ENCODE data around the gene ADGRL2.
"Not testable (repeated sequence)": the region's sequence is repeated elsewhere in the genome, so short reads cannot be mapped to it uniquely, and the experiment has no call there.

Gene ADGRL2

GRCh38 chr1:81878538-81878937 is 77.8 kb downstream of the ADGRL2 start:
- Mint-ChIP-seq H3K4me1 (ENCODE audit: low read depth) (no peaks in the 10 kb centered on the region), H3K27me3 (no peaks in the 10 kb centered on the region), H3K9me3 (peaks cover 9% of the 10 kb centered on the region), H3K36me3 (ENCODE audit: low read depth) (no peaks in the 10 kb centered on the region), H3K27ac (no peak overlapping the region), H3K4me3 (no peak overlapping the region)
- intact Hi-C loops (cut with micrococcal nuclease) = no loop called here

- no peak overlapping the region for H3K4me3 Mint-ChIP-seq
These were observed 80.0 kb downstream of the ADGRL2 start for GRCh38 chr1:81880781-81881180.

GRCh38 chr1:81885291-81885690 is 84.6 kb downstream of the ADGRL2 start:
- intact Hi-C loops (cut with micrococcal nuclease) = no loop called here
- Mint-ChIP-seq H3K4me1 (ENCODE audit: low read depth) (no peaks in the 10 kb centered on the region), H3K4me3 (no peak overlapping the region), H3K27ac (no peak overlapping the region), H3K9me3 (peaks cover 16% of the 10 kb centered on the region), H3K36me3 (ENCODE audit: low read depth) (no peaks in the 10 kb centered on the region), H3K27me3 (no peaks in the 10 kb centered on the region)

More at GRCh38 chr1:81880781-81881180, 80.0 kb downstream of the ADGRL2 start:
- H3K36me3 Mint-ChIP-seq (ENCODE audit: low read depth) = no peaks in the 10 kb centered on the region
- H3K9me3 Mint-ChIP-seq = peaks cover 9% of the 10 kb centered on the region
- H3K27me3 Mint-ChIP-seq = no peaks in the 10 kb centered on the region
- intact Hi-C loops (cut with micrococcal nuclease) = no loop called here
- H3K27ac Mint-ChIP-seq = no peak overlapping the region
- no peaks in the 10 kb centered on the region for H3K4me1 Mint-ChIP-seq (ENCODE audit: low read depth)

- intact Hi-C loops (cut with micrococcal nuclease); H3K4me1 Mint-ChIP-seq (ENCODE audit: low read depth); H3K27me3 Mint-ChIP-seq: not testable (repeated sequence)
These were observed 85.6 kb downstream of the ADGRL2 start for GRCh38 chr1:81886292-81886691.

GRCh38 chr1:81887421-81888144 is 86.8 kb downstream of the ADGRL2 start:
- Mint-ChIP-seq H3K4me1 (ENCODE audit: low read depth) (no peaks in the 10 kb centered on the region), H3K4me3 (no peak overlapping the region), H3K27ac (no peak overlapping the region), H3K36me3 (ENCODE audit: low read depth) (no peaks in the 10 kb centered on the region), H3K27me3 (no peaks in the 10 kb centered on the region), H3K9me3 (peaks cover 8% of the 10 kb centered on the region)
- intact Hi-C loops (cut with micrococcal nuclease) = no loop called here

More at GRCh38 chr1:81886292-81886691, 85.6 kb downstream of the ADGRL2 start:
- H3K27ac Mint-ChIP-seq; H3K4me3 Mint-ChIP-seq; H3K36me3 Mint-ChIP-seq (ENCODE audit: low read depth): not testable (repeated sequence)
- H3K9me3 Mint-ChIP-seq = peaks cover 13% of the 10 kb centered on the region

DNA sequence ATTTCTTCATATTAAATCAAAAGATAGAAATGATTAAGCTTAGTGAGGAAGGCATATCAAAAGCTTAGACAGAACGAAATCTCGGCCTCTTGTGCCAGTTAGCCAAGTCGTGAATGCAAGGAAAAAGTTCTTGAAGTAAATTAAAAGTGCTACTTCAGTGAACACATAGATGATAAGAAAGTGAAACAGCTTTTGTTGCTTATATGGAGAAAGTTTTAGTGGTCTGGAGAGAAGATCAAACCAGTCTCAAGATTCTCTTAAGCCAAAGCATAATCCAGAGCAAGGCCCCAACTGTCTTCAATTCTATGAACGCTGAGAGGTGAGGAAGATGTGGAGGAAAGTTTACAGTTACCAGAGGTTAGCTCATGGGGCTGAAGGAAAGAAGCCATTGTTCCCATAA is 88.4 kb downstream of the ADGRL2 start:
- intact Hi-C loops (cut with micrococcal nuclease) = no loop called here
- no peak overlapping the region for H3K4me3 Mint-ChIP-seq
- peaks cover 8% of the 10 kb centered on the region for H3K9me3 Mint-ChIP-seq
- no peaks in the 10 kb centered on the region for H3K27me3 Mint-ChIP-seq
- no peaks in the 10 kb centered on the region for H3K36me3 Mint-ChIP-seq (ENCODE audit: low read depth)
- no peak overlapping the region for H3K27ac Mint-ChIP-seq
- H3K4me1 Mint-ChIP-seq (ENCODE audit: low read depth) = no peaks in the 10 kb centered on the region

GRCh38 chr1:81894867-81895266 is 94.1 kb downstream of the ADGRL2 start:
- Mint-ChIP-seq H3K36me3 (ENCODE audit: low read depth) (no peaks in the 10 kb centered on the region), H3K4me3 (no peak overlapping the region), H3K27ac (no peak overlapping the region), H3K27me3 (no peaks in the 10 kb centered on the region), H3K9me3 (peaks cover 2% of the 10 kb centered on the region), H3K4me1 (ENCODE audit: low read depth) (no peaks in the 10 kb centered on the region)
- intact Hi-C loops (cut with micrococcal nuclease) = no loop called here

DNA sequence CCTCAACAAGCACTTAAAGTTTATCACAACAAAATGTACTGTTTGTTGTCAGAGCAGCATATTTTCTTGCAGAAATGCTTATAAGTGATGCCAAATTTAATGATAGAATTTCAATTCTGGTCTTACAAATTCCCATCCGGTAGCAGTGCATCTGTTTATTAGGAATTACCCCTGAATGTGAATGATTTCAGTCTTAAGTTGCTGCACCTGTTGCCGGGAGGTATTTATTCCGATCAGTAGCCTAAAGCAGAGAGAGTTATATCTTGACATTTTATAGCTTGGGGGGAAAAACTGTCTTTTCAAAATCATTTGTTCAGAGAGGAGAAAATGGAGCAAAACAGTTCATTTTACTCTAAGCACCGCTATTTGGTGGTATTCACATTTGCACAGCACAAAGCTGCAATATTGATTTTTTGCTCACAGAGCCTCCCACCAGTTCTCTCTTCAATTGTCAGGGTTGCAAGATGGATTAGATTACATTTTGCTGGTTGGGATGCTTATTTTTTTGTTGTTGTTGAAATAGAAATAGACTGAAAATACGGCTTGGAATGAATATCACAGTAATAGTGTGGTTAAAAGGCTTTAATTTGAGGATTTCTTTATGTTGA is 98.6 kb downstream of the ADGRL2 start:
- Mint-ChIP-seq H3K27me3 (no peaks in the 10 kb centered on the region), H3K9me3 (peaks cover 8% of the 10 kb centered on the region)
- intact Hi-C loops (cut with micrococcal nuclease) = no loop called here

DNA sequence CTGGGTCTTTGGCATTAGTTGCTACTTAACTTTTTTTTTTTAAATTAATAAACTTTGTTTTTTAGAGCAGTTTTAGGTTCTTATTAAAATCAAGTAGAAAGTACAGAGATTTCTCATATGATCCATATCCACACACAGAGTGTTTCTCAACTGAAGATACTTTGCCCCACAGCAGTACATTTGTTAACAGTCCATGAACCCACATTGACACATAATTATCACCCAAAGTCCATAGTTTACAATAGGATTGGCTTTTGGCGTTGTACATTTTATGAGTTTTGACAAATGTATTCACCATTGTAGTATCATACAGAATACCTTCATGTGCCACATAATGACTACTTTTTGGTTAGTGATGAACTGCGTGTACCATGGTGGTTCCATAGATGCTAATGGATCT is 106.8 kb downstream of the ADGRL2 start:
- Mint-ChIP-seq H3K4me1 (ENCODE audit: low read depth) (no peaks in the 10 kb centered on the region), H3K27me3 (no peaks in the 10 kb centered on the region), H3K27ac (no peak overlapping the region), H3K36me3 (ENCODE audit: low read depth) (no peaks in the 10 kb centered on the region), H3K9me3 (no peaks in the 10 kb centered on the region), H3K4me3 (no peak overlapping the region)
- intact Hi-C loops (cut with micrococcal nuclease) = no loop called here

More for the DNA sequence above, 98.6 kb downstream of the ADGRL2 start:
- H3K36me3 Mint-ChIP-seq (ENCODE audit: low read depth) = no peaks in the 10 kb centered on the region
- H3K4me3 Mint-ChIP-seq = no peak overlapping the region
- no peak overlapping the region for H3K27ac Mint-ChIP-seq
- no peaks in the 10 kb centered on the region for H3K4me1 Mint-ChIP-seq (ENCODE audit: low read depth)

- intact Hi-C loops (cut with micrococcal nuclease) = no loop called here
- H3K27me3 Mint-ChIP-seq = no peaks in the 10 kb centered on the region
- H3K27ac Mint-ChIP-seq = no peak overlapping the region
- H3K4me3 Mint-ChIP-seq = no peak overlapping the region
- no peaks in the 10 kb centered on the region for H3K9me3 Mint-ChIP-seq
- H3K36me3 Mint-ChIP-seq (ENCODE audit: low read depth) = no peaks in the 10 kb centered on the region
- H3K4me1 Mint-ChIP-seq (ENCODE audit: low read depth) = no peaks in the 10 kb centered on the region
These were observed 111.6 kb downstream of the ADGRL2 start for GRCh38 chr1:81912383-81912782.

DNA sequence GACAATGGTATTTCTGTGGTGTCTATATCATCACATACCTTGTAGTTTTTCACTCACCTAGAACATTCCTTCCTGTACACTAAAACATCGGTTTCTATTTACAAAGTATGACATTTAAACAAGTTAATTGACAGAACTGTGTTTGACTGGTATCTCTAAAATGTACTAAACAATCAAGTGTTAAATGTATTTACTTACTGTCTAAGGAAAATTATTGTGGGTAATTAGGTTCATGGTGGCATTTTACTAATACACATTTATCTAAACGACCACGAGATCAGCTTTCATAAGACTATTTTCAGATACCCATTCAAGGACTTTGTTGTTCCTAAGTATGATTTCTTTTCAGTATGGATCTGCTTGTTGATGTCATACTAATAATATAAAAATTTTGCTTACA is 115.2 kb downstream of the ADGRL2 start:
- Mint-ChIP-seq H3K4me3 (no peak overlapping the region), H3K4me1 (ENCODE audit: low read depth) (no peaks in the 10 kb centered on the region), H3K36me3 (ENCODE audit: low read depth) (no peaks in the 10 kb centered on the region), H3K27me3 (no peaks in the 10 kb centered on the region), H3K27ac (no peak overlapping the region), H3K9me3 (no peaks in the 10 kb centered on the region)
- intact Hi-C loops (cut with micrococcal nuclease) = no loop called here

- Mint-ChIP-seq H3K4me3 (no peak overlapping the region), H3K9me3 (no peaks in the 10 kb centered on the region), H3K27ac (no peak overlapping the region), H3K27me3 (no peaks in the 10 kb centered on the region), H3K4me1 (ENCODE audit: low read depth) (no peaks in the 10 kb centered on the region), H3K36me3 (ENCODE audit: low read depth) (no peaks in the 10 kb centered on the region)
- intact Hi-C loops (cut with micrococcal nuclease) = no loop called here
These were observed 119.6 kb downstream of the ADGRL2 start for GRCh38 chr1:81920245-81920740.

GRCh38 chr1:81920886-81921285 is 120.2 kb downstream of the ADGRL2 start:
- Mint-ChIP-seq H3K27ac (no peak overlapping the region), H3K27me3 (no peaks in the 10 kb centered on the region), H3K4me3 (no peak overlapping the region), H3K36me3 (ENCODE audit: low read depth) (no peaks in the 10 kb centered on the region), H3K9me3 (no peaks in the 10 kb centered on the region), H3K4me1 (ENCODE audit: low read depth) (no peaks in the 10 kb centered on the region)
- intact Hi-C loops (cut with micrococcal nuclease) = no loop called here

- no peaks in the 10 kb centered on the region for H3K36me3 Mint-ChIP-seq (ENCODE audit: low read depth)
- no peaks in the 10 kb centered on the region for H3K27me3 Mint-ChIP-seq
- no peaks in the 10 kb centered on the region for H3K9me3 Mint-ChIP-seq
- no peak overlapping the region for H3K27ac Mint-ChIP-seq
- no peak overlapping the region for H3K4me3 Mint-ChIP-seq
- H3K4me1 Mint-ChIP-seq (ENCODE audit: low read depth) = no peaks in the 10 kb centered on the region
- intact Hi-C loops (cut with micrococcal nuclease) = no loop called here
These were observed 120.6 kb downstream of the ADGRL2 start for GRCh38 chr1:81921344-81921743.
